Measurements from ENCODE around the gene CSGALNACT2.
"Not testable (repeated sequence)": the region's sequence is repeated elsewhere in the genome, so short reads cannot be mapped to it uniquely, and the experiment has no call there.

CSGALNACT2 gene

GRCh38 chr10:43218206-43218950, 80.1 kb downstream of the CSGALNACT2 start:
- DNase-seq = no peak

GRCh38 chr10:43218951-43219837, 80.9 kb downstream of the CSGALNACT2 start:
- DNase-seq = no peak

DNA sequence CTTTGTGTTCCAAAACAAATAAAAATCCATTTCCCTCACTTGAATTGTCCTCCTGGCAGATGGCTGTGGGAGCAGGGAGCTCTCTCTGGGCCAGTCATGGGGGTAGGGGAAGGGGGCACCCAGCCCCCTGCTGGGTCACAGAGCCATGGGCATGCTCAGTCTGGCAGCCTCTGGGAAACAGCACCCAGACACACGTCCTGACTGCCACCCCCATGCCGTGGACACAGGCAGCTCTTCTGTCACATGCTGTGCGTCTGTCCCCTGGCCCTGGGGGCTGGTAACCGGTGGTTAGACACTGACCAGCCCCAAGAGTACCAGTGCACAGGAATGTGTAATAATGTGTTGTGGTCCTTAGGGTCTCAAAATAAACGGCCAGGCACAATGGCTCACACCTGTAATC, 81.6 kb downstream of the CSGALNACT2 start:
- DNase-seq = no peak

GRCh38 chr10:43220251-43220650, 82.0 kb downstream of the CSGALNACT2 start:
- DNase-seq = not testable (repeated sequence)

DNA sequence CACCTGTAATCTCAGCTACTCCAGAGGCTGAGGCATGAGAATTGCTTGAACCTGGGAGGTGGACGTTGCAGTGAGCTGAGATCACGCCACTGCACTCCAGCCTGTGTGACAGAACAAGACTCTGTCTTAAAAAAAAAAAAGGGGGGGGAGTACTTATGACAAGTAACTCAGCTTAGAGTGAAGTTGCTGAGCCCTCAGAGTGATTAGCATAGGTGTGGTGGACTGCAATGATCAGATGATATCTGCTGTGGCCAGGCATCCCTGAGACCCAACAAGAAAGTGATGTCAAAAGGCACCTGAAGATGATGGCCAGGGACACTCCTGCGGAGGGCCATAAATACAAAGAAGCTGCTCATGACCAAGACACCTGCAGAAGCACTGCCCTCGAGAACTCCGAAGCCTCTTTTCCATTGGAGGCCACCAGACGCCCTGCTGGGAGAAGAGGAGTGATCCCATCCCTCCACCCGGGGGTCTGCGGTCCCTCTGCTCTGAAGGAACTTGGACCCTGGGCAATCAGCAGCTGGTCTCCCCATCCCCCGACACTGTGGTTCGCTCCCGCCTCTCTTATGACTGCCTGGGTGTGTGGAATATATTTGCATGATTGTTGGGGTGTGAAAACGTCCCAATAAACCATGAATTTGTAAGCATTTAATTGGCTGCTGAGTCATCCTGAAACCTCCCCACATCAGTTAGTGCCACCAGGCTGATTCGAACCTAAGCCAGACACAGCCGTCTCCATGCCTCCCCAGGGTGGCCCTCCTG, 82.6 kb downstream of the CSGALNACT2 start:
- DNase-seq = no peak

GRCh38 chr10:43221419-43222209, 83.4 kb downstream of the CSGALNACT2 start:
- DNase-seq = peak; percentile 26

DNA sequence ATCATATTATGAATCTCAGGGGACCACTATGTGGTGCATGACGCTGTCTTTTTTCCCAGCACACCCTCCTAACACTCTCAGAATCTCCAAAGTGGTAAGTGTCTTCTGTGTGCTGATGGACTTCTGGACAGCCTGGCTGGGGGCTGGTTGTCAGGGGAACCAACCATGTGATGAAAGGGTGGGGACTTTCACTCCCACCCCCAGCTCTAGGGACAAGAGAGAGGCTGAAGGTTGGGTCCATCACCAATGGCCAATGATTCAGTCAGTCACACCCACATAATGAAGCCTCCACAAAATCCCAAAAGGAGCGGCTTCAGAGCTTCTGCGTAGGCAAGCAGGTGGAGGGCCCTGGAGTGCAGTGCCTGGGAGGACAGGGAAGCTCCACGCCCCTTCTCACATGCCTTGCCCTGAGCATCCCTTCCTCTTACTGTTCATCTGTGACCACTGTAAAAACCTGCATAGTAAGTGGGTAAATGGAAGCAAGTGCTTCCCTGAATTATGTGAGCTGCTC, 84.0 kb downstream of the CSGALNACT2 start:
- no peak for DNase-seq

DNA sequence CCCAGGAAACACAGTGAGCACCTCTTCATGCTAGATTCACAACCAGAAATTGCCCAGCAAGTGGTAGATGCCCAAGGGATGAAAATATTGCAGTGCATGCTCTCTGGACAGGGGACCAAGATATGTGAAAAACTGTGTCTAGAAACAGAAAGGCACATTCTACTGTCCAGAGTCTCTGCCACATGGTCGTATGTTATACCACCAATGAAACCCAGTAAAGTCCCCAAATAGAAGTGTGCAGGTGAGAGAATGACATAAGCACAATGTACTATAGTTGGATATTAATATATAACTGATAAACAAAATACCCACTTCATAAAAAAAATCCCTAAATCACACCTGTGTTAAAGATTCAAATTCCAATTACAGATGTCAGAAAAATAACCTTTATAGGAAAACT, 84.8 kb downstream of the CSGALNACT2 start:
- DNase-seq = no peak

- no peak for DNase-seq
These were observed 86.1 kb downstream of the CSGALNACT2 start for GRCh38 chr10:43224321-43224720.

GRCh38 chr10:43225004-43225786, 87.0 kb downstream of the CSGALNACT2 start:
- no peak for DNase-seq

DNA sequence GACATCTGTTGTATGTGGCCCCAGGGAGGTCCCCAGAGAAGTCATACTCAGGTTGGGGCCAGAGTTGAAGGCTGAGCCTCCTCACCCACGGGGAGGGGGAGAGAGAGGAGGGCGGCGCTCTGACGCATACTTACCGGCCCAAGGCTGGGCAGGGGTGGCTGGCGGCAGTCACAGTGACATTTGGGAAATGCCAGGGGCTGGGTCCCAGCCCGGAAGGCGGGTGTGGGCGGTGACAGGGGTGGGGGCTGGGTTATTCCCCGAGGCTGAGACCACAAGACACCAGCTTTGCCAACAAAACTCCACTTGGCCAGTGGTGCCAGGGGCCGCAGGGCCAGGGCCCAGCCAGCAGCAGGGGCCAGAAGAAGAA, 87.5 kb downstream of the CSGALNACT2 start:
- DNase-seq = peak; percentile 50

- no peak for DNase-seq
These were observed 88.2 kb downstream of the CSGALNACT2 start for GRCh38 chr10:43226441-43226840.

DNA sequence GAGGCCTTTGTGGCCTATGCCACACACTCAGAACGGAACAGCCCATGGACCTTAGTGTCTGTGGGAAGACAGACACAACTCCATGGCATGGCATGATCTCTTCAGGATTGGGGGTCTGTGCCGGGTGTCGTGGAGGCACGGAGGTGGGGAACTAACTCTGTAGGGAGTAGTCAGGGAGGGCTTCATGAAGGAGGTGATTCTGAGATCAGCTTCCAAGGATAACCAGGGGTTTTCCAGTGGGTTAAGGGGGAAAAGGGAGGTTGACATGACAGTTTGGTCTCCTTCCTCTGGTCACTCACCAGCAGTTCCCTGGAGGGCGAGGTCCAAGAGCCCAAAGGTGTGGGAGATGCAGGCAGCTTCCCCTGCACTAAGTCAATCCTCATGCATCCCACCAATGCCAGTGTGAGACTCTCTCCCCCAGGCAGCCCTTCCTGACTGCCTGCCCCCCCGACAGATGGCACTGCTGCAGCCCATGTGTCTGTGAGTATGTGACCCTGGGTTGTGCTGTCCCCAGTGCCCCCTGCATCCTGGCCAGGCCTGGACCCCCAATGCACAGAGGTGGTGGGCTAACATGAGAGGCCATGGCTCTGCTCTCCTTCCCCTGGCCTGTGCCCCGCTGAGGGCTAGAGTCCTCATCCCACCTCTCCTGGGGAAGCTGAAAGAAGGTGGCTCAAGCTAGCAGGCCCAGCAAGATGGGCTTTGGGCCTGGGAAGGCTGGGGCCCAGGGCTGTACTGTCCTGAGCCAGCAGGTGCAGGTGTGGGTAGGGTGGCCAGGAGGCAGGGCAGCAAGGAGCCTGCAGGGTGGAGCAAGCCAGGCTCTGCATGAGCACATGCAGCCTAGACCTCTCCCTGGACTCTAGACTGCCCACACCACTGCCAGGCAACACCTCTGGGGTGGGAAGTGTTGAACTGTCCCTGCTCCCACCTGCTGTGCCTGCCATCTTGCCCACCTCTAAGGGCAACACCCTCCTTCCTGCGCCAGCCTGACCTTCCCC, 88.9 kb downstream of the CSGALNACT2 start:
- no peak for DNase-seq

DNA sequence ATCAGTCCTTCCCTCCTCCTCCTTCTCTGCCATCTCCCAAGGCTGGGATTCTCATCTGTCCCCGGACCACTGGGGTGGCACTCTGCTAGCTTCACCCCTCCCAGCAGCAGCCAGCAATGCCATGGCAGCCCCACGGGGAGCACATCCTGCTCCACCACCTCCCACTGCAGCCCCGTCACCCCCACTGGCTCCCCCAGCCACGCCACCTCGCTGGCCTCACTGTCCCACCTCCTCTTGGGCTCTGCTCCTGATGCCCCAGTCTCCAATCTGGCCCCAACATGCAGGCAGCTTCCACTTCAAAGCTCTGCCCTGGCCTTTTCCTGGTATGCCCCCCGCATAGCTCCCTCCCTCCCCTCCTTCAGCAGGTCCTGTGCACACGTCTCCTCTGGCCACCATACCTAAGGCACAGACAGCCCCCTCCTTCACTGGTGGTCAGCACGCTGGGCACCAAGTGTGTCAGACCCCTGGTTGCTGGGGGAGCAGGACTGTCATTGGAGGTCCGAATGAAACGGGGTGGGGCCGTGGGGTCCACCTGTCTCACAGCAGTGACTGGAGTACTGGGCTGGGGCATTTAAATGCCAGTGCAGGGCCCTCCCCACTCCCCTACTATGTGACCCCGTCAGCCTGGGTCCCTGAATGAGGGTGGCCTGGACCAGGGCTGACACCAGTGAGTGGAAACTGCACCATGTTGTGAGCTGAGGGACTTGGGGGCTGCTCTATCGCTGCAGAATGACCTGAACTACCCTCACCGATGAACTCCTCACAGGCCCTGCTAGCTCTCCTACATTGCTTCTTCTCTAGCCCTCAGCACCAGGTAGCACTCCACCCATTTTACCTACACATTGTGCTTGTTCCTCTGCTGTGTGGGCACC, 89.9 kb downstream of the CSGALNACT2 start:
- no peak for DNase-seq

GRCh38 chr10:43228783-43229207, 90.5 kb downstream of the CSGALNACT2 start:
- no peak for DNase-seq

GRCh38 chr10:43229208-43230061, 91.2 kb downstream of the CSGALNACT2 start:
- peak; percentile 53 for DNase-seq

DNA sequence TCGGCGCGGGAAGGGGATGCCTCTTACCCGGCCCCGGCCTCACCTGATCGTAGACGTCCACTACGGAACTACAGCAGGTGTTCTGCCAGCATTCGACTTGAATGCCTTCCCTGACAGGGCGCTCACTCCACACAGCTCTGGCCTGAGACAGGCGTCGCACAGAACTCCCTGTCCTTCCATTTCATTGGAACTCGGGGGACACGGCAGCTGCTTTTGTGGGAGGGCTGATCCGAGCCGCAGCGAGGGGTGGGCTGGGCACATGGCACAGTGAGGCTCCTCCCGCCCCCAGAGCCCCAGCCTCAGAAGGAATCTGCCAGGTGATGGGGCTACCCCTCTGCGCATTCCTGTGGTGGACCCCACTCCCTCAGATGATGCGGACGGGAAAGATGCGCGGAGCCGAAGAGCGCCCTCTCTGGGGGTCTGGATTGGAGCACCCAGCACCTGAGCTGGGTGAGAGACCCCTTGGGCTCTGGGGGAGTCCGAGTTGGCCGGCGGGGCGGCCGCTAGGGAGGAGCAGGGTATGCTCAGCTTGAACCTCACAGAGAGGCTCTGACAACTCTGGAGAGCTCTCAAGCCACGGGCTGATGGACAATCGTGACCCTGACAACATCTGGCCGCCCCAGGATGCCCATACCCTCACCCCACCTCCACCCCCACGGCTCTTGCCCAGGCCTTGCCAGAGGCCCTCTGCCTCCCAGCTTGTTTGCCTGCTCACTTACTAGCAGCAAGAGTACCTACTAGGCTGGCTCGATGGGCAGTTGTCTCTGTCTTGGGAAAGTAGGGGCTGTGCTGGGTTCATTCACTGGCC, 92.1 kb downstream of the CSGALNACT2 start:
- DNase-seq = no peak
